H1 (cell line): ENCODE data around the gene ARHGEF25. TPM values are rescaled to one million over a fixed set of nuclear protein-coding genes. Genes with fewer than 3 reads are reported as not detected.

Experiments
- ASH2L ChIP-seq: fragments of 200-600, 300-600 bp; sonication (generic); IDR thresholded peaks from one replicate; pipeline ENCODE4 v1.7.1; 2017; ENCODE audit warnings: low read length
- CEBPB ChIP-seq: IDR thresholded peaks from 2 replicates; pipeline ENCODE4 v1.6.1; 2012; ENCODE audit warnings: low read depth, low read length
- FOSL1 ChIP-seq: IDR thresholded peaks from 2 replicates; pipeline ENCODE4 v1.6.1; 2011; ENCODE audit warnings: mild to moderate bottlenecking, low read depth, low read length, moderate library complexity; ENCODE audit not compliant: insufficient read depth
- HDAC6 ChIP-seq: IDR thresholded peaks from one replicate; pipeline ENCODE4 v1.7.1; 2012; ENCODE audit warnings: low read depth, mild to moderate bottlenecking, inconsistent platforms, low read length, moderate library complexity
- KDM5A ChIP-seq: fragments of 200-600 bp; IDR thresholded peaks from 2 replicates; pipeline ENCODE4 v1.7.1; 2012; ENCODE audit warnings: mild to moderate bottlenecking, low read length, inconsistent platforms, mixed read lengths
- MAFK ChIP-seq: IDR thresholded peaks from 2 replicates; pipeline ENCODE4 v1.6.1; 2012; ENCODE audit warnings: low read depth, mild to moderate bottlenecking, improper control_type of control experiment, low read length
- POU5F1 ChIP-seq: IDR thresholded peaks from 2 replicates; pipeline ENCODE4 v1.6.1; 2011; ENCODE audit warnings: low read depth, mild to moderate bottlenecking, low read length, moderate library complexity
- TBP ChIP-seq: IDR thresholded peaks from 2 replicates; pipeline ENCODE4 v1.6.1; 2011; ENCODE audit warnings: low read depth, low read length, improper control_type of control experiment
- TEAD4 ChIP-seq: IDR thresholded peaks from 2 replicates; pipeline ENCODE4 v1.6.1; 2012; ENCODE audit warnings: low read depth, low read length, inconsistent platforms, mixed read lengths
- polyA plus RNA-seq, 7 experiments: library from polyadenylated mRNA; depleted of rRNA in 3 of 7; stranded (reverse) in 5 of 7; unstranded in 2 of 7; fragments of >200 nt in 5 of 7; fragments of 200-250 nt in 2 of 7; gene quantifications; 1 replicate in 5 of 7; 2 replicates in 1 of 7; 4 replicates in 1 of 7; pipeline versions ENCODE4 v1.2.1 to v1.2.3, GENCODE V29; 2011 to 2013; ENCODE audit warnings: missing spikeins in 2 of 7, mixed read lengths in 2 of 7
- total RNA-seq: library from RNA; stranded (reverse); fragmentation: NEBNext Ultra II Directional; extraction: Animal tissue kit (Norgen Biotek cat#: 25700); gene quantifications from 2 replicates; pipeline ENCODE4 v1.2.1, GENCODE V29; 2021

Gene ARHGEF25
- total and polyA plus RNA-seq, 2 of the 8 experiments (the other 6 are each of a cell fraction or from before 2014, with no cell fraction given): 5.9 to 8.8 TPM

GRCh38 chr12:57586128-57586527 lies 25.1 kb upstream of the ARHGEF25 start (continued):
- no peak for TF ChIP-seq MAFK
- no peak for TF ChIP-seq ASH2L
- no peak for TF ChIP-seq HDAC6
- TF ChIP-seq POU5F1: no peak
- no peak for TF ChIP-seq TBP
- no peak for TF ChIP-seq FOSL1
- no peak for TF ChIP-seq TEAD4
- TF ChIP-seq KDM5A: no peak
- TF ChIP-seq CEBPB: no peak
